Gastrocnemius medialis (tissue), 4 donors: ENCODE measurements around the gene APC2. TPM values are rescaled to one million over a fixed set of nuclear protein-coding genes. Genes with fewer than 3 reads are reported as not detected.

Experiments
- ATAC-seq, 2 donors: fragments of 150-250 bp; one replicate each; pipeline ENCODE4 v1.9.1; 2016
- DNase-seq, 2 donors: peaks; one replicate each; pipeline ENCODE4 v3.0.0-alpha.2; 2019
- H3K27ac ChIP-seq, 4 donors: fragments of 200-600 bp; sonication (generic); 1 replicate in 1 of 4; 2 replicates in 3 of 4; pipeline ENCODE4 v1.5.1; 2016 to 2018; ENCODE audit warnings: mild to moderate bottlenecking in 2 of 4, moderate library complexity in 1 of 4
- H3K27me3 ChIP-seq, 3 donors: fragments of 200-600 bp; sonication (generic) in 2 of 3; 1 replicate in 1 of 3; 2 replicates in 2 of 3; pipeline versions ENCODE4 v1.5.1 to v1.6.0; 2016 to 2019; ENCODE audit warnings: mild to moderate bottlenecking in 1 of 3, moderate library complexity in 1 of 3
- H3K36me3 ChIP-seq, 2 donors: fragments of 200-600 bp; sonication (generic) in 1 of 2; one replicate each; pipeline ENCODE4 v1.5.1; 2017 to 2018
- H3K4me1 ChIP-seq, 2 donors: fragments of 200-600 bp; sonication (generic) in 1 of 2; one replicate each; pipeline ENCODE4 v1.5.1; 2016 to 2017; ENCODE audit warnings: mild to moderate bottlenecking in 2 of 2
- H3K4me3 ChIP-seq, 4 donors: fragments of 200-600 bp; sonication (generic) in 3 of 4; 1 replicate in 1 of 4; 2 replicates in 3 of 4; pipeline ENCODE4 v1.5.1; 2016 to 2019; ENCODE audit warnings: mild to moderate bottlenecking in 2 of 4
- H3K9me3 ChIP-seq, 3 donors: fragments of 200-600 bp; sonication (generic) in 2 of 3; 1 replicate in 1 of 3; 2 replicates in 2 of 3; pipeline ENCODE4 v1.5.1; 2016 to 2019
- CTCF ChIP-seq, 5 experiments: fragments of 450-650 bp in 3 of 5; fragments of 200-600 bp in 2 of 5; sonication (generic) in 2 of 5; IDR thresholded peaks in 4 of 5; conservative IDR thresholded peaks in 1 of 5; 1 replicate in 4 of 5; 2 replicates in 1 of 5; pipeline ENCODE4 v1.5.1; 2016 to 2019; ENCODE audit warnings: antibody characterized with exemption in 5 of 5, mild to moderate bottlenecking in 3 of 5, moderate library complexity in 3 of 5
- POLR2A ChIP-seq, 2 donors: fragments of 450-650 bp; IDR thresholded peaks; one replicate each; pipeline ENCODE4 v1.6.1; 2017; ENCODE audit warnings: antibody characterized with exemption in 2 of 2, mild to moderate bottlenecking in 2 of 2, moderate library complexity in 2 of 2
- in situ Hi-C, 4 donors: fragments of 200-750 bp; cut with MboI; loops; one replicate each; pipeline versions ENCODE4 v1.15.0 to v1.8.0; 2017; ENCODE audit warnings: low sequenced_read_pairs in 4 of 4
- intact Hi-C: fragments of 100-400 bp; cut with DNase I; formaldehyde crosslinking; loops from one replicate; pipeline ENCODE4 v1.15.1; 2023; ENCODE audit warnings: low total_unique reads
- total RNA-seq, 4 donors: library from RNA; depleted of rRNA; stranded (reverse); fragments of >200 nt; gene quantifications; one replicate each; pipeline versions ENCODE4 v1.1.0 to v1.2.3, GENCODE V29; 2016

APC2 gene
- total RNA-seq, 4 donors from 2014 or later: 0.04 TPM; not detected in 3

- no peak for ATAC-seq
- H3K4me1 ChIP-seq: peaks cover 11 to 49% of the 10 kb centered on the region in 2 donors
- DNase-seq: no peak
Observed at GRCh38 chr19:1471010-1471514, 21.1 kb downstream of the APC2 start.

GRCh38 chr19:1471515-1472160 lies 21.7 kb downstream of the APC2 start:
- intact Hi-C loops: no loop called here
- ATAC-seq (no peak), DNase-seq (no peak)
- TF ChIP-seq CTCF (IDR thresholded peaks at IDR 0.05 in 4 of 5, conservative IDR thresholded peaks at IDR 0.05 in 1 of 5): no peak
- no peak for TF ChIP-seq POLR2A (IDR thresholded peaks at IDR 0.05)
- Histone ChIP-seq H3K4me1 (peaks cover 11 to 49% of the 10 kb centered on the region in 2 donors), H3K27ac (no peak overlapping the region), H3K27me3 (peaks cover 62 to 66% (median 64%) of the 10 kb centered on the region in 3 donors), H3K9me3 (no peaks in the 10 kb centered on the region), H3K4me3 (peak overlapping the region in 1 of 4 donors; percentile 52), H3K36me3 (no peaks in the 10 kb centered on the region)
- in situ Hi-C loops: no loop called here

More at GRCh38 chr19:1471010-1471514, 21.1 kb downstream of the APC2 start:
- no peak overlapping the region for H3K27ac ChIP-seq
- H3K36me3 ChIP-seq: no peaks in the 10 kb centered on the region
- H3K4me3 ChIP-seq: peak overlapping the region; percentile 26 to 52 (median 42)
- in situ Hi-C loops: no loop called here
- TF ChIP-seq CTCF (IDR thresholded peaks at IDR 0.05 in 4 of 5, conservative IDR thresholded peaks at IDR 0.05 in 1 of 5) (no peak), POLR2A (IDR thresholded peaks at IDR 0.05) (no peak)
- intact Hi-C loops: no loop called here
- peaks cover 68 to 72% (median 70%) of the 10 kb centered on the region in 3 donors for H3K27me3 ChIP-seq
- H3K9me3 ChIP-seq: no peaks in the 10 kb centered on the region

GRCh38 chr19:1472231-1473084 lies 22.5 kb downstream of the APC2 start:
- Histone ChIP-seq H3K9me3 (no peaks in the 10 kb centered on the region), H3K4me3 (no peak overlapping the region), H3K27me3 (peaks cover 54 to 60% (median 56%) of the 10 kb centered on the region in 3 donors), H3K27ac (no peak overlapping the region), H3K36me3 (no peaks in the 10 kb centered on the region), H3K4me1 (peaks cover 11 to 46% of the 10 kb centered on the region in 2 donors)
- ATAC-seq (no peak), DNase-seq (no peak)
- TF ChIP-seq POLR2A (IDR thresholded peaks at IDR 0.05): no peak
- no peak for TF ChIP-seq CTCF (IDR thresholded peaks at IDR 0.05 in 4 of 5, conservative IDR thresholded peaks at IDR 0.05 in 1 of 5)
- in situ Hi-C loops (no loop called here), intact Hi-C loops (no loop called here)

- intact Hi-C loops: no loop called here
- H3K27me3 ChIP-seq: peaks cover 48 to 52% (median 48%) of the 10 kb centered on the region in 3 donors
- no peak overlapping the region for H3K27ac ChIP-seq
- H3K9me3 ChIP-seq: no peaks in the 10 kb centered on the region
- H3K36me3 ChIP-seq: no peaks in the 10 kb centered on the region
- peaks cover 17 to 48% of the 10 kb centered on the region in 2 donors for H3K4me1 ChIP-seq
- TF ChIP-seq POLR2A (IDR thresholded peaks at IDR 0.05): no peak
- TF ChIP-seq CTCF (IDR thresholded peaks at IDR 0.05 in 4 of 5, conservative IDR thresholded peaks at IDR 0.05 in 1 of 5): no peak
- H3K4me3 ChIP-seq: no peak overlapping the region
- no peak for DNase-seq
- in situ Hi-C loops: no loop called here
- no peak for ATAC-seq
Observed at GRCh38 chr19:1473085-1473851, 23.3 kb downstream of the APC2 start.
